Bladder microvascular endothelial cell (primary cell): ENCODE results near the gene KRTAP6-1. TPM values are rescaled to one million over a fixed set of nuclear protein-coding genes. Genes with fewer than 3 reads are reported as not detected.

Experiments
- total RNA-seq: library from RNA; depleted of rRNA; stranded (reverse); fragments of >200 nt; gene quantifications from 2 replicates; pipeline ENCODE4 v1.2.3, GENCODE V29; 2014

KRTAP6-1 gene
- total RNA-seq, result not detected in 2 replicates

GRCh38 chr21:30613836-30614235 is at the start of gene KRTAP6-1:
TSS of gene KRTAP6-1 (minus strand) at chr21:30613930. CDS start at chr21:30613904, 26 bp downstream.

GRCh38 chr21:30642564-30642963 is 28.8 kb upstream of the KRTAP6-1 start, which contains the start of gene KRTAP20-3:
TSS of gene KRTAP20-3 (plus strand) at chr21:30642864.

GRCh38 chr21:30634906-30635305 is 21.2 kb upstream of the KRTAP6-1 start, which contains the start of gene KRTAP20-2:
TSS of gene KRTAP20-2 (plus strand) at chr21:30635206. CDS start at chr21:30635264, 58 bp downstream.

GRCh38 chr21:30620522-30620921 is 6.8 kb upstream of the KRTAP6-1 start, which contains the start of gene KRTAP20-4:
TSS of gene KRTAP20-4 (plus strand) at chr21:30620627.

GRCh38 chr21:30616125-30616524 is 2.4 kb upstream of the KRTAP6-1 start, which contains the start of gene KRTAP20-1:
TSS of gene KRTAP20-1 (plus strand) at chr21:30616425. CDS start at chr21:30616455, 30 bp downstream.

GRCh38 chr21:30600787-30601186 is 12.9 kb downstream of the KRTAP6-1 start, which contains the start of gene KRTAP22-1:
TSS of gene KRTAP22-1 (plus strand) at chr21:30601087.

GRCh38 chr21:30598802-30599201 is 14.9 kb downstream of the KRTAP6-1 start, which contains the start of gene KRTAP6-2:
TSS of gene KRTAP6-2 (minus strand) at chr21:30598902. CDS start at chr21:30598874, 28 bp downstream.

GRCh38 chr21:30592140-30592539 is 21.6 kb downstream of the KRTAP6-1 start, which contains the start of gene KRTAP6-3:
TSS of gene KRTAP6-3 (plus strand) at chr21:30592440. CDS start at chr21:30592446, 6 bp downstream.

GRCh38 chr21:30590297-30590696 is 23.4 kb downstream of the KRTAP6-1 start, which contains the start of gene KRTAP22-2:
TSS of gene KRTAP22-2 (minus strand) at chr21:30590397.

Other genes starting within 250 kb of the KRTAP6-1 start
- gene KRTAP13-2, start 241.7 kb downstream of the KRTAP6-1 start, total RNA-seq, result not detected in 2 replicates
- not detected in 2 replicates for gene KRTAP13-1, start 217.9 kb downstream of the KRTAP6-1 start, total RNA-seq
- gene KRTAP13-3, start 188.0 kb downstream of the KRTAP6-1 start, total RNA-seq, result not detected in 2 replicates
- gene KRTAP13-4, start 183.7 kb downstream of the KRTAP6-1 start, total RNA-seq, result not detected in 2 replicates
- gene KRTAP15-1, start 173.7 kb downstream of the KRTAP6-1 start, total RNA-seq, result not detected in 2 replicates
- not detected in 2 replicates for gene KRTAP19-1, start 133.6 kb downstream of the KRTAP6-1 start, total RNA-seq
- not detected in 2 replicates for gene KRTAP19-2, start 126.5 kb downstream of the KRTAP6-1 start, total RNA-seq
- gene KRTAP19-3, start 121.9 kb downstream of the KRTAP6-1 start, total RNA-seq, result not detected in 2 replicates
- gene KRTAP19-4, start 116.8 kb downstream of the KRTAP6-1 start, total RNA-seq, result not detected in 2 replicates
- not detected in 2 replicates for gene KRTAP19-5, start 111.8 kb downstream of the KRTAP6-1 start, total RNA-seq
- not detected in 2 replicates for gene KRTAP19-6, start 72.1 kb downstream of the KRTAP6-1 start, total RNA-seq
- not detected in 2 replicates for gene KRTAP19-7, start 52.6 kb downstream of the KRTAP6-1 start, total RNA-seq
- gene KRTAP22-2, start 23.5 kb downstream of the KRTAP6-1 start, total RNA-seq, result not detected in 2 replicates
- gene KRTAP6-3, start 21.5 kb downstream of the KRTAP6-1 start, total RNA-seq, result not detected in 2 replicates
- not detected in 2 replicates for gene KRTAP6-2, start 15.0 kb downstream of the KRTAP6-1 start, total RNA-seq
- gene KRTAP22-1, start 12.8 kb downstream of the KRTAP6-1 start, total RNA-seq, result not detected in 2 replicates
- not detected in 2 replicates for gene KRTAP20-1, start 2.5 kb upstream of the KRTAP6-1 start, total RNA-seq
- gene KRTAP20-4, start 6.7 kb upstream of the KRTAP6-1 start, total RNA-seq, result not detected in 2 replicates
- gene KRTAP20-2, start 21.3 kb upstream of the KRTAP6-1 start, total RNA-seq, result not detected in 2 replicates
- gene KRTAP20-3, start 28.9 kb upstream of the KRTAP6-1 start, total RNA-seq, result not detected in 2 replicates
- gene KRTAP21-3, start 104.8 kb upstream of the KRTAP6-1 start, total RNA-seq, result not detected in 2 replicates
- not detected in 2 replicates for gene KRTAP21-2, start 133.3 kb upstream of the KRTAP6-1 start, total RNA-seq
- gene KRTAP21-1, start 141.5 kb upstream of the KRTAP6-1 start, total RNA-seq, result not detected in 2 replicates
- gene KRTAP8-1, start 199.3 kb upstream of the KRTAP6-1 start, total RNA-seq, result not detected in 2 replicates
- not detected in 2 replicates for gene KRTAP7-1, start 215.8 kb upstream of the KRTAP6-1 start, total RNA-seq